Stimulated activated CD4-positive, alpha-beta T cell treated with anti-CD3 and anti-CD28 coated beads, Interleukin-2, amount 100 ng/mL, for 24 hours (primary cell): ENCODE measurements around the gene RBFOX1.

Experiments used
- DNase-seq, 2 donors: peaks; one replicate each; pipeline ENCODE4 v3.0.0-alpha.2; 2020

The RBFOX1 gene

GRCh38 chr16:7545251-7545650 is 212.6 kb downstream of the RBFOX1 start:
- no peak for DNase-seq

GRCh38 chr16:7546948-7547347 is 214.3 kb downstream of the RBFOX1 start:
- no peak for DNase-seq

- no peak for DNase-seq
Measured at GRCh38 chr16:7547736-7548135, 215.1 kb downstream of the RBFOX1 start.

GRCh38 chr16:7548796-7549318 is 216.2 kb downstream of the RBFOX1 start:
- DNase-seq, result no peak

DNA sequence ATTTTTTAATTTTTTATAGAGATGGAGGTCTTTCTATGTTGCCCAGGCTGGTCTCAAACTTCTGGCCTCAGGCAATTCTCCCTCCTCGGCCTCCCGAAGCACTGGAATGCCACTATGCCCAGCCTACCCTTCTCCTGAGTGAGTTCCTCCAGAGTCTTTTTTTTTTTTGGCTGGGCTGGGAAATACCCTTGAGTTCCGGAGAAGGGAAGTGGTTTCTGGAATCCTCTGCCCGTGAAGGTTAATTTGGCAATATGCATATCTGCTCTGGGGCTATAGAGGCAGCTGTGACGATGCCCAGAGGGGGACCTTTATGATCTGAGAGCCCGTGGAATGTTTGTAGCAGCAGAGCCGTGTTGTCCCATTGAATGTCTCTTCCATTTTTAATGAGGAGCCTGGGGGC is 217.5 kb downstream of the RBFOX1 start:
- no peak for DNase-seq

DNA sequence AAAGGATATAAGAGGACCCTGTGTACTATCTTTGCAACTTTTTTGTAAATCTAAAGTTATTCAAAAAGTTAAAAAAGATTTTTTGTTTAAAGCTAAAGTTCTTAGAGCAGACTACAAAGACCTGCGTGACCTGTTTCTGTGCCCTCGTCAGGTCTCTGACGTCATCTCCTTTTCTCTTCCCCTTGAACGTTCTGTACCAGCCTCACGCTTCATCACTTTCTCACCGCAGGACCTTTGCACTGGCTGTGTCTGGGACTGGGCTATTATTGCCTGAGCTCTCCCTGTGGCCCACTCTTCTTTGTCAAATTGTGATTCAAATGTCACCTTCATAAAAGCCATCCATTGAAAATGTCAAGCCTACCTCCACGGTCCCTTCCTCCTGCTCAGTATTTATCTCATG is 222.8 kb downstream of the RBFOX1 start:
- DNase-seq, result no peak

DNA sequence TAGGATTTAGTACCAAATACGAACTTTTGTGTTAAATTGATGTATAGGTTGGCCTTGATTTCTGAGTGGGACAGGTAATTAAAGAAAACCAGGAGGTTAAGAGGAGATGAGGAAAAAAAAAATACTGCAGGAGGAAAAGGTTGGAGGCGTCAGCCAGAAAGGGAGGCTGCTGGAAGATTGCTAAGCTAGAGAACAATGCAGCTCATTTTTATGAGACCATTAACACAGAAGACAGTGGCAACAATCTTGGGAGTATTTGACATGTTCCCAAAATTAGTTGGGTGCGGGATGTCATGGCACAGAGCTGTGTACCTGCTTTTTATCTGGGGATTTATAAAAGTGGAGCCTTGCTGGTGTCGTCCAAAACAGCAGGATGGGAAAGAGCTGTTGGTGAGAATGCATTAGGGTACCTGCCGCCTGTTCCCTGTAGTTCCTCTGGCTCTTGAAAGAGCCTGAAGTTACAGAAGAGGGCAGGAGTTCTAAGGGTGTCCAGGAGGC is 229.3 kb downstream of the RBFOX1 start:
- no peak for DNase-seq

DNA sequence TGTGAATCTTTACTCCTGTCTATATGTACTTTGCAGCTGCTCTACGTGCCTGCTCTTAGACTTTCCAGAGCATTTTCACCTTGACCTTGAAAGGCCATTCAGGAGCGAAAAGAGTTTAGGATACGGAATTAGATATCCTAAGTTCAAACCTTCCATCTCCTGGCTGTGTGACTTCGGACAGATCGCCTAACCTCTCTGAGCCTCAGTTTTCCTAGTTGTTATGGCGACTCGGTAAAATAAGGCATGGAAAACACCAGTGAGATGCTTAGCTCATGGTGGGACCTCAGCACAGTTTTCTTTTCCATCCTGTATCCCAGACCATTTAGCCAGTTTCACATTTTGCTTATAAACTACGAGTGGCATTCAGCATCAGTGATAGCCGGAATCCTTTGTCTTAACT is 233.7 kb downstream of the RBFOX1 start:
- DNase-seq, result no peak

DNA sequence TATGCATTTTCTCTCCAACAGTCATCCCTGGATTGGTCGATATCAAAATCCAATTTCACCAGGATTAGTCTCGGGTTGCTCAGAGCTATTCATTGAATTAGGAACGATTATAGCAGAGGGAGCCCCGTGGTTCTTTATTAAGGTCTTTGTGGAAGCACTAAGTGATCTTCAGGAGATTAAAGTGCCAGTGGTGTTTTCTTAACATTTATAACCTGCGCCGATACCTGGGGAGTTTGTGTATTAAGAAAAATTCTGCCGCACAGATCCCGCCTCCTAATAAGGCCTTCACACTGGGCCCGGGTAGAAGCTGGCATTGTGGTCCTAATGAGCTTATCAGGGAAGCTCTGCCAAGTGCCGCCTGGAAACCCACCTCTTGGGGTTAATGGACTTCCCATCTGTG is 238.7 kb downstream of the RBFOX1 start:
- DNase-seq, result no peak

GRCh38 chr16:7577588-7577987 is 244.9 kb downstream of the RBFOX1 start:
- DNase-seq, result no peak

- DNase-seq, result no peak
Measured at GRCh38 chr16:7579454-7579853, 246.8 kb downstream of the RBFOX1 start.

DNA sequence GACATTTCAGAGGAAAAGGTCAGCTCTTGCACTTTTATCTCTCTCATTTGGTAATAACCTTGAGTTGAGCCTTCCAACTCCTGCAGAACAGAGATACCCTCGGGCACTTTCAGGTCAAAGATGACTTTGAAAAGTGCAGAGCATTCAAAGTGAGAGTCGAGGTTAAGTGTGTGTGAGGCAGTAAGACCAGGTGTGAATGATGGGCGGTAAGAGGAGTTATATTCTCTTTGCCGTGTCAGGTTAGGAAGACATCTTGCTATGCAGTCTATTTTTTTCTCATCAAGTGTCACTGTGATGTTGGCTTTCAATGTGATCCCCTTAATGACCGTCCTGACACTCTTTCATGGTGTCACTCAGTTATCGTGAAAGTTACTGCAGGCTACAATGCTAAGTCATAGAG is 248.5 kb downstream of the RBFOX1 start:
- no peak for DNase-seq

GRCh38 chr16:7583396-7583795 is 250.8 kb downstream of the RBFOX1 start:
- no peak for DNase-seq

- no peak for DNase-seq
Measured at GRCh38 chr16:7584561-7584960, 251.9 kb downstream of the RBFOX1 start.

GRCh38 chr16:7585705-7586104 is 253.1 kb downstream of the RBFOX1 start:
- no peak for DNase-seq

DNA sequence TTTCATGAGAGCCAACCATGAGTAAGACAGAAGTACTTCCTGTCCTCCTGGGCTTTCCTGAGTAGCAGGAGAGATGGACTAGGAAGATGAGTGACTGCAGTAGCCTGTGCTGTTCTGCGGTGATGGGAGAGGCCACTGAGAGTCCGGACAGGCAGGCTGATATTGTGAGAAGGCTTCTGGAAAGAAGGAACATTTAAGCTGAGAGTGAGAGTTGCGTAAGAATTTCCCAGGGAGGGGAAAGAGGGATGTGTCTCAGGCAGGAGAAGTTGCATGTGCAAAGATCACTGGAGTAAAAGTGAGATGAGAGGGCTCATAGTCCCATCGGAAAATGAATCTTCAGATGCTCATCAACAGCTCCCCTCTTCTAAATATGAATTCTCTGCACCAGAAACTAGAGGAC is 258.3 kb downstream of the RBFOX1 start:
- DNase-seq, result no peak

GRCh38 chr16:7596308-7596707 is 263.7 kb downstream of the RBFOX1 start:
- no peak for DNase-seq

- no peak for DNase-seq
Measured at GRCh38 chr16:7597677-7598076, 265.0 kb downstream of the RBFOX1 start.

- no peak for DNase-seq
Measured at GRCh38 chr16:7601100-7601499, 268.5 kb downstream of the RBFOX1 start.

- no peak for DNase-seq
Measured at GRCh38 chr16:7602291-7602950, 269.8 kb downstream of the RBFOX1 start.

DNA sequence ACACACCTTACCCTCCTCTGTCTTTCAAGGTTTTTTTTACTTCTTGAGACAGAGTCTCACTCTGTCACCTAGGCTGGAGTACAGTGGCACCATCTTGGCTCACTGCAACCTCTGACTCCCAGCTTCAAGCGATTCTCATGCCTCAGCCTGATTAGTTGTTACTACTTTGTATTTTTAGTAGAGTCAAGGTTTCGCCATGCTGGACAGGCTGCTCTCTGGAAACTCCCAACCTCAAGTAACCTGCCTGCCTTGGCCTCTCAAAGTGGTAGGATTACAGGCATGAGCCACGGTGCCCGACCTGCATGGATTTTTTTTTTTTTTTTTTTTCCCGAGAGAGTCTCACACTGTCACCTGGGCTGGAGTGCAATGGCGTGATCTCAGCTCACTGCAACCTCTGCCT is 273.2 kb downstream of the RBFOX1 start:
- no peak for DNase-seq

DNA sequence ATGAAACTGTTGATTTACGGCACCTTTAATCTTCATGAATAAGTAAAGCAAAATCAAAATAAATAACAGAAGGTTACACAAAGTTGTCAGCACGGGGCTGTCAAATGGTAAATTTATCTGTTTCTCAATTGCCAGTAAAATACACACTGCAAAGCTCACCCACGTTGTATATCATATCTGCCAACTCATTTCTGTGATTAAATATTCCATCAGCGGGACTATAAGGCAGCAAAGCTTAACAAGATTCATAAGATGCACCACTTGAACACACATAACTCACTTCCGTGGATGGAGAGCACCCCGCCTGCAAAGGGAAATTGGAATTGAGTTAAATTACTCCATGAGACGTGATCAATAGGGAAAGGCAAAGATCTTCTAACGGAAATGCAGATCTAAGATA is 280.0 kb downstream of the RBFOX1 start:
- DNase-seq, result no peak

- DNase-seq, result no peak
Measured at GRCh38 chr16:7613518-7613917, 280.9 kb downstream of the RBFOX1 start.

GRCh38 chr16:7614021-7614795 is 281.6 kb downstream of the RBFOX1 start:
- DNase-seq, result no peak
